ENCODE data around the gene CHST11.

The CHST11 gene

GRCh38 chr12:104718304-104718929 lies 261.7 kb downstream of the CHST11 start:
- DNase-seq (ENCODE audit: low read depth in 2 of 2): no peak

GRCh38 chr12:104719700-104720338 lies 263.1 kb downstream of the CHST11 start:
- DNase-seq (ENCODE audit: low read depth in 2 of 2): no peak

GRCh38 chr12:104720339-104721038 lies 263.7 kb downstream of the CHST11 start:
- peak; percentile 15 to 43 for DNase-seq (ENCODE audit: low read depth in 2 of 2)

GRCh38 chr12:104721039-104721405 lies 264.3 kb downstream of the CHST11 start:
- no peak for DNase-seq (ENCODE audit: low read depth in 2 of 2)

DNA sequence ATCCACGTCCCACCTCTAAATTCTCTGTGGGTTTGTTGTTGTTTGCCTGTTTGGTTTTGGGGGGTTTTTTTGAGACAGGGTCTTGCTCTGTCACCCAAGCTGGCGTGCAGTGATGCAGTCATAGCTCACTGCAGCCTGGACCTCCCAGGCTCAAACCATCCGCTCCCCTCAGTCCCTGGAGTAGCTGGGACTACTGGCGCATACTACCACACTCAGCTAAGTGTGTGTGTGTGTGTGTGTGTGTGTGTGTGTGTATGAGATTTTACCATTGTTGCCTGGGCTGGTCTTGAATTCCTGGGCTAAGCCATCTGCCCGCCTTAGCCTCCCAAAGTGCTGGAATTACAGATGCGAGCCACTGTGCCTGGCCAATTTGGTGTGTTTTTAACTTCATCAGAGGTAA lies 265.2 kb downstream of the CHST11 start:
- no peak for DNase-seq (ENCODE audit: low read depth in 2 of 2)

DNA sequence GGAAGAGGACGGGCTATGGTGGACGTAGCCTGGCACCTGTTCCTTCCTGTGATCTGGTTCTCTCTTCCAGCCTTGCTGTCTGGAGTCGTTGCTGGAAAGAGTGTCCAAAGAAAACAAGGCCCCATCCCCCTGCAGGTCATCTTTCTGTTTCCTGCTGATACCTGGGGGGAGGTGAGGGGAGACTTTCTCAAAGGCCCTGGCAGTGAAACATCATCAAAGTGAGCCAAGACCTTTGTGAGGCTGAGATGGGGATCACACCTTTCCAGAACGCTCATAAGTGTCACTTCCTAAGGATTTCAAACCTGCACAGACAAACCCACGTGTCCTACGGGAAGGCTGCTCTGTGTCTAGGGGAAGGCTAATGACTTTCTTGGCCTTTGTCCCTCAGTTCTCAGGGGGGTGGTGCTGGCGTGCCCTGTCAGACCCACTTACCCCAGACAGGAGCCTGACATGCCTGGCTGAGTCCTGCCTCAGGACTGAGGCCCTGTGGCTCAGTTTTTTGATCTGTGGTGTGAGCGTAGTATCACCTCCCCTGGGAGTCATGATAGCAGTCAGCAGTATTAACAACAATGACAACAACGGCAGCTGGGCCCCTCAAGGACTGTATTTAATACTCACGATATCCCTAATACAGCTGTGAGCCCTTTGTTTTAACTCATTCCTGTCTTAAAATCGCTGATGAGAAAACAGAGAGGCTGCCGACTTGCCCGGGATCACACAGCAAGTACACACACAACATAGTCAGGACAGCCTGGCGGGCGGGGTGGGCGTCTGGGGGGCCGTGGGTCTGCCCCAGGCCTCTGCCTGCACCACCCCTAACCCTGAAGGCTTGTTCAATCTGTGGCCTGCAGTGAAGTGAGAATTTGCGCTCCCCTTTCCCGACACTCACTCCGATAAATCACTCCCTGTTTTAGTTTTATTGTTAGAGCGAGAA lies 266.1 kb downstream of the CHST11 start:
- no peak for DNase-seq (ENCODE audit: low read depth in 2 of 2)

- no peak for DNase-seq (ENCODE audit: low read depth in 2 of 2)
These were observed 267.1 kb downstream of the CHST11 start for GRCh38 chr12:104723895-104724294.

DNA sequence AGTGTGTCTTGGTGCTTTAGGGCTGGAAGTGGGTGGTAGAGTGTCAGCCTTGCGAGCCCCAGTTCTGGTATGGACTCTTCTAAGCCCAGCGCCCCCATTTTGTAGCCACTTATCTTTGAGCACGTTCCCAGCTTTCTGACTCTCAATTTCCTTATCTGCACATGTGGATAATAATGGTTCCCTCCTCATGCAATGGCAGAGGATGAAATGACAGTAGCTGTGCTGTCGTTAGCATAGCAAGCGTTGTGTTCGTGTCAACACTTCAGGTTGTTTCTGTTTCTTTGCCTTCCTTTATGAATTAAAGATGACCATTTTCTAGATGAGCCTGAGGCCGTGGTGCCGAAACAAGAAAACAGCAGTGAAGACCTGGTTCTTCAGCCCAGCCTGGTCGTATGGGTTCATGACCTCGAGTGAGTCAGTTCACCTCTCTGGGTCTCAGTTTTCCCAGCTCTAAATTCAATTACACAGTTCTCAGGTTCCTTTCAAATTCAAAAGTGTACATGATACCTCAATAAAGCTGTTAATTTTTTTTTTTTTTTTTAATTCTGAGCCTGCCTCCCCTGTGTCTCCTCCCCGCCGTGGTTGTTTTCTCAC lies 268.3 kb downstream of the CHST11 start:
- no peak for DNase-seq (ENCODE audit: low read depth in 2 of 2)

DNA sequence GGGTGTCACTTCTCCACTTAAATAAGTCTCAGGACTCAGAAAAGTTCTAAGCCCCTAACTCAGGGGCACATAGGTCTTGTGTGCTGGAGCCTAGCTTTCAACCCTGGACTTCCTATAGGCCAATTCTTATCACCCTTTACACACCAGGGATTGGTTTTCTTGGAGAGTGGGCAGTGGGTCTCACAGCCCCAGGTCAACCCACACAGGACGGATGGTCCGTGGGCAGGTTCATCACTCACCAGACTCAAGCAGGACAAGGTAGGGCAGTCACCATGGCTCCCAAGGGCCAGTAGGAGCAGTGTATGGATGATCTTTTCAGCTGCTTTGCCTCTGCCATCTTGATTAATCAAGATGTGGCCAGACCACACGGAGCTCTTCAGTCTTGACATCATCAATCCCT lies 268.9 kb downstream of the CHST11 start:
- no peak for DNase-seq (ENCODE audit: low read depth in 2 of 2)

DNA sequence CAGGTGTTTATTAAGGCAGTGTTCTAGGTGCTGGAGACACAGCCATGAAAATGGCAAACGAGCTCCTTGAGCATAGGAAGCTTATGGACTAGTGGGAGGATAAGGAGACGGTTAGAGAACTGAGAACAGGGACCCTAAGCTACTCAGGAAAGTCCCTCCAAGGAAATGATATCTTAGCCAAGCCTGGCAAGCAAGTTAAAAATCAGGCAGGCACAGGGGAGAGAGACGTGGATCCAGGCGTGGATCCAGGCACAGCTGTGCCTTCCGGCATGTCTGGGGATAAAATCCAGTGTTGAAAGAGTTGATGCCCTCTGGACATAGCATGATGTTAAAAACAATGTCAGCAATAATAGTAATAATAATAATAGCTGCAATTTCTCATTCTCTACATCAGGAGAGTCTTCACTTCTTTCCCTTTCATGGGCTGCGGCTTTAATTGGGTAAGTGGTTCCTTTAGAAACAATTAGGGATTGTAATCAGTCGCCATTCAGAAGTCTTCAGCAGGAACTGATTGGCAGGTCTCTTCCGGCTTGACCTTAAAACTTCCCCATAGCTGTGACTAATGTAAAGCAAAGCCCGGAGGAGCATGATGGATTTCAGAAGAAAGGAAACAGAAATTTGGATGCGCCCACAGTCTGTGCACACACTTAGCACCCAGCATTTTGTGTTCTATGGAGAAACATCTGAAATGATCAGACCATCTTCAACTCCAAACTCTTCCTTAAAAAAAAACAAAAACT lies 271.1 kb downstream of the CHST11 start:
- no peak for DNase-seq (ENCODE audit: low read depth in 2 of 2)

- DNase-seq (ENCODE audit: low read depth in 2 of 2): no peak
These were observed 272.3 kb downstream of the CHST11 start for GRCh38 chr12:104729091-104729490.

- DNase-seq (ENCODE audit: low read depth in 2 of 2): no peak
These were observed 273.1 kb downstream of the CHST11 start for GRCh38 chr12:104729610-104730446.

GRCh38 chr12:104730763-104731162 lies 274.0 kb downstream of the CHST11 start:
- DNase-seq (ENCODE audit: low read depth in 2 of 2): no peak

DNA sequence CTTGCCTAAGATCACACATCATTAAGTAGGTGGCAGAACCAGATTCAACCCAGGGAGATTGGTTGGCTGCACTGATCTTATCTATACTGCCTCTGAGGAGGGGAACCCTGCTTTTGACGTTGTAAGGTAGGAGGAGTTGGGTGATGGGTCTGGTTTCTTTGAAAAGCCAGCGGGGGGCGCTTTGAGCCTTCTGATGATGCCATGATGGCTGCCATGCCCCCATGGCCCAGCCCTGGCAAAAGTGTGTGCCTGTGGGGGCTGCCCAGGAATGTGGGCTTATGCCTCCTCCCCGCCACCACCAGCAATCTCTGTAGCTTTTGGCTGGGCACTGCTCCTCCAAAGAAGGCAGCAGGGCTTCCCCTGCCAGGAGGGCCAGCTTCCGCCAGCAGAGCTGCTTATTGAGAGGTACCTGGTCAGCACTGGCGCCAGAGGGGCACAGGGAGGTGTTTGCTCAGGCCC lies 277.0 kb downstream of the CHST11 start:
- peak in 1 of 2 donors; percentile 22 for DNase-seq (ENCODE audit: low read depth in 2 of 2)

GRCh38 chr12:104734541-104735095 lies 277.9 kb downstream of the CHST11 start:
- DNase-seq (ENCODE audit: low read depth in 2 of 2): no peak

DNA sequence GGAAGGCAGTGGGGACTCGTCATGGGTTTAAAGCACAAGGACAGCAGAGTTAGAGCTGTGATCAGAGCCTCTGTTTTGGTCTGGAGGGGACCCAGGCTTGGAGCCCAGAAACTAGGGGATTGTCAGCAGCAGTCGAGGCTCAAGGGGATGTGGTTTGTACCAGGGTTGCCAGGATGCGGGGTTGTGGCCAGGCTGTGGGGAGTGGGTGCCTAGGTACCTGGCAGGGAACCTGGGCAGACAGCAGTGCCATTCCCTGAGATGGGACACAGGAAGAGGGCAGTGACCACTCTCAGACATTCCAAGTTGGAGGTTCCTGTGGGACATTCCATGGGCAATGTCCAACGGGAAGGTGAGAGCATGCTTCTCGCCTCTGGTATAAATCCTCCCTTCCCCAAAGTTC lies 279.1 kb downstream of the CHST11 start:
- DNase-seq (ENCODE audit: low read depth in 2 of 2): no peak

DNA sequence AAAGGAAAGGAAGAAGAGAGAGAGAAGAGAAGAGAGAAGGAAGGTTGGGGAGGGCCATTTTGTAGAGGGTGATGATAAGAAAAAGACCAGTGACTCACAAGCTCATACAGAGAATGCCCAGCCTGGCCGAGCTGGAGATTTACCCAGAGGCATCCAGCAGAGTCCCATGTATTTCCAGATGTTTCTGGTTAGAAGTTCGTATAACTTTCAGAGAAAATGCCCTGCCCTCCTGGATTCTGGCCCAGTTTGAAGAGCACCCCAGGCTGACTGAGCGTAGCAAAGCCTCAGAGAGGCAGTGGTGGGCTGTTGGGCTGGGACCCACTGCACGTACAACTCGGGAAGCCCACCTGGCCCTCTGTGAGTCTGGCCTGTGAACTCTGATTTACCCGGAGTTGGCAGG lies 279.6 kb downstream of the CHST11 start:
- no peak for DNase-seq (ENCODE audit: low read depth in 2 of 2)

- no peak for DNase-seq (ENCODE audit: low read depth in 2 of 2)
These were observed 280.4 kb downstream of the CHST11 start for GRCh38 chr12:104737113-104737512.

DNA sequence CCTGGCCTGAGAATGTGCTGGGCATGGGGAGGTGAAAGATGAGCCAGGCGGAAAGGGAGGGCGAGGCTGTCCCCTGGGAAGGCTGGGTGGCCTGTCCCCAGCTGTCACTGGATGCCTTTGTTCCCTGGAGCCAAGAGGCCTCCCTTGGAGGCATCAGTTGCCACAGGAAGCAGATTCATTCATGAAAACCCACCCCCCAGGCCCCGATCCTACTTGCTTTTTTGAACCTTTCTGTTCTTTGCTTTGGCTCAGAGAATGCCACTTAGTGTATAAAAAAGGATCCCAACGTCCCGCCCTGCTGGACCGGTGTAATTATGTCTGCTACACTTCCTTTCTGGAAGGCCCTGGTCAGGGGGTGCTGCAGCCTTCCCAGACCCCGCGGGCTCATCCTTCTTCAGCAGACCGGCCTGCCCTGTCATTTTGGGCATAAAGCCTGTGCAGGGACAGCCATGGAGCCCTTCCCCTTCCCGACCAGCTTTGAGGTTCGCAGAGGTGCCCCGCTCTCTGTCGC lies 281.1 kb downstream of the CHST11 start:
- no peak for DNase-seq (ENCODE audit: low read depth in 2 of 2)
